ENCODE measurements around the gene ZNF605. TPM values are rescaled to one million over a fixed set of nuclear protein-coding genes. Genes with fewer than 3 reads are reported as not detected.
A peak's percentile ranks its signal among the peaks of the same experiment; 100 is the strongest.

ZNF605 gene
- total RNA-seq, 1 experiment from 2014 or later, result 19.3 TPM

GRCh38 chr12:132886529-132887477, 69.3 kb downstream of the ZNF605 start:
- no peaks in the 10 kb centered on the region; the same call in 1 of the 2 replicates for H3K4me1 ChIP-seq (ENCODE audit: insufficient read depth, low read length)
- no peak overlapping the region for H2AFZ ChIP-seq (ENCODE audit: low read length)
- Mint-ChIP-seq H3K4me1 (peaks cover 33 to 35% of the 10 kb centered on the region in 2 experiments), H3K36me3 (ENCODE audit: insufficient read depth in 1 of 3, low read depth in 3 of 3) (peaks cover 20 to 30% (median 30%) of the 10 kb centered on the region in 3 experiments), H3K4me3 (peak overlapping the region; percentile 85 to 97), H3K27ac (no peak overlapping the region; a peak in 2 of 7 replicates), H3K27me3 (ENCODE audit: low read depth) (peaks cover 8% of the 10 kb centered on the region), H3K9me3 (peaks cover 15 to 23% of the 10 kb centered on the region in 2 experiments)
- H3K79me2 ChIP-seq (ENCODE audit: insufficient read depth, low read length), result no peaks in the 10 kb centered on the region; the same call in 1 of the 2 replicates
- no peak for DNase-seq
- H2BK120ac ChIP-seq (ENCODE audit: low read depth, low read length, poor library complexity, severe bottlenecking), result no peak overlapping the region
- no peak overlapping the region for H4K5ac ChIP-seq (ENCODE audit: insufficient read length, low read depth, low read length)
- H2BK20ac ChIP-seq (ENCODE audit: low read depth, low read length, poor library complexity, severe bottlenecking), result no peak overlapping the region
- H3K23ac ChIP-seq (ENCODE audit: insufficient read length, low read depth, low read length), result peak overlapping the region; percentile 83
- no peaks in the 10 kb centered on the region for H3K79me1 ChIP-seq (ENCODE audit: insufficient read depth, low read depth, low read length, poor library complexity, severe bottlenecking)
- H4K91ac ChIP-seq (ENCODE audit: insufficient read length, low read depth, low read length), result no peak overlapping the region
- H4K8ac ChIP-seq (replicated peaks; ENCODE audit: insufficient read length, low read depth, low read length), result no peak overlapping the region
- no peaks in the 10 kb centered on the region for H3K27me3 ChIP-seq (ENCODE audit: insufficient read depth, low read length)
- H4K20me1 ChIP-seq (ENCODE audit: control insufficient read depth, insufficient read depth, insufficient read length), result no peaks in the 10 kb centered on the region
- H3K27ac ChIP-seq (ENCODE audit: insufficient read length, low read depth, low read length), result no peak overlapping the region
- peak overlapping the region; percentile 68 for H3K9ac ChIP-seq (ENCODE audit: extremely low read depth, insufficient read length, low read length)
- H3K4me2 ChIP-seq (ENCODE audit: insufficient read depth, insufficient read length, low read length), result peak overlapping the region; percentile 95
- no peak overlapping the region for H2BK5ac ChIP-seq (ENCODE audit: insufficient read length, low read length)
- H2AK5ac ChIP-seq (ENCODE audit: insufficient read length, low read length), result no peak overlapping the region
- no peaks in the 10 kb centered on the region for H3K9me3 ChIP-seq (ENCODE audit: control insufficient read depth, low read depth, low read length)
- no peak overlapping the region for H2BK12ac ChIP-seq (ENCODE audit: insufficient read length, low read depth, low read length)
- H2BK15ac ChIP-seq (ENCODE audit: low read depth, low read length), result no peak overlapping the region
- no peak for TF ChIP-seq CTCF (conservative IDR thresholded peaks at IDR 0.05)
- no peak overlapping the region for H3K56ac ChIP-seq (ENCODE audit: insufficient read length, low read depth, low read length)
- WGBS (ENCODE audit: extremely low coverage, insufficient read length, low lambda C conversion rate), result no CpG with 5 or more reads among the region's 64 CpGs
- no peak overlapping the region for H3K4ac ChIP-seq (ENCODE audit: low read depth, low read length)
- no peak overlapping the region for H3T11ph ChIP-seq (ENCODE audit: low read length)
- peaks cover 11% of the 10 kb centered on the region for H3K23me2 ChIP-seq (ENCODE audit: insufficient read length, low read depth, low read length, poor library complexity, severe bottlenecking)
- H3K14ac ChIP-seq (ENCODE audit: insufficient read depth, low read length), result no peak overlapping the region; the same call in 1 of the 2 replicates
- H3K18ac ChIP-seq (ENCODE audit: insufficient read length, low read depth, low read length), result no peak overlapping the region
